Activated gamma-delta T cell treated with Interleukin-2 at 50 U/mL for 16 hours (primary cell): Measurements from ENCODE around the gene LRRC38.

Source experiments
- DNase-seq: peaks from one replicate; pipeline ENCODE4 v3.0.0-alpha.2; 2020

The LRRC38 gene

GRCh38 chr1:13516606-13517005 is 2.8 kb upstream of the LRRC38 start:
- DNase-seq, result no peak

GRCh38 chr1:13514821-13515220 is 1.0 kb upstream of the LRRC38 start:
- DNase-seq, result no peak

GRCh38 chr1:13513063-13513894 is 524 bp downstream of the LRRC38 start:
- DNase-seq, result no peak

GRCh38 chr1:13512472-13512871 is 1.3 kb downstream of the LRRC38 start:
- DNase-seq, result no peak

GRCh38 chr1:13510499-13510898 is 3.3 kb downstream of the LRRC38 start:
- DNase-seq, result no peak

- no peak for DNase-seq
Observed at GRCh38 chr1:13507075-13507474, 6.7 kb downstream of the LRRC38 start.

- no peak for DNase-seq
Observed at GRCh38 chr1:13505020-13505419, 8.8 kb downstream of the LRRC38 start.

- no peak for DNase-seq
Observed at GRCh38 chr1:13500806-13501205, 13.0 kb downstream of the LRRC38 start.

GRCh38 chr1:13499422-13499821 is 14.4 kb downstream of the LRRC38 start:
- DNase-seq, result no peak

GRCh38 chr1:13498553-13498952 is 15.2 kb downstream of the LRRC38 start:
- no peak for DNase-seq

- no peak for DNase-seq
Observed at GRCh38 chr1:13495186-13495585, 18.6 kb downstream of the LRRC38 start.

- DNase-seq, result no peak
Observed at GRCh38 chr1:13494712-13495111, 19.1 kb downstream of the LRRC38 start.

- DNase-seq, result no peak
Observed at GRCh38 chr1:13494025-13494424, 19.8 kb downstream of the LRRC38 start.

- no peak for DNase-seq
Observed at GRCh38 chr1:13492711-13493110, 21.1 kb downstream of the LRRC38 start.

- no peak for DNase-seq
Observed at GRCh38 chr1:13487957-13488356, 25.8 kb downstream of the LRRC38 start.

GRCh38 chr1:13487143-13487868 is 26.5 kb downstream of the LRRC38 start:
- no peak for DNase-seq

- DNase-seq, result no peak
Observed at GRCh38 chr1:13483946-13484345, 29.9 kb downstream of the LRRC38 start.

GRCh38 chr1:13482600-13482999 is 31.2 kb downstream of the LRRC38 start:
- no peak for DNase-seq

GRCh38 chr1:13479171-13479856 is 34.5 kb downstream of the LRRC38 start:
- no peak for DNase-seq

GRCh38 chr1:13478692-13479091 is 35.1 kb downstream of the LRRC38 start:
- DNase-seq, result no peak

- no peak for DNase-seq
Observed at GRCh38 chr1:13469343-13469742, 44.5 kb downstream of the LRRC38 start.

- DNase-seq, result no peak
Observed at GRCh38 chr1:13465515-13465914, 48.3 kb downstream of the LRRC38 start.

GRCh38 chr1:13462682-13463081 is 51.1 kb downstream of the LRRC38 start:
- no peak for DNase-seq

GRCh38 chr1:13461977-13462376 is 51.8 kb downstream of the LRRC38 start:
- no peak for DNase-seq
